HUES64 (cell line): ENCODE data around the gene PTPRS.
"Not testable (repeated sequence)": the region's sequence is repeated elsewhere in the genome, so short reads cannot be mapped to it uniquely, and the experiment has no call there.

ENCODE experiments used
- H3K27ac ChIP-seq: 2 replicates; pipeline ENCODE4 v1.7.0; 2013; ENCODE audit warnings: low read depth, low read length, inconsistent platforms
- H3K27me3 ChIP-seq: 2 replicates; pipeline ENCODE4 v1.6.1; 2013; ENCODE audit warnings: mild to moderate bottlenecking, low read length; ENCODE audit not compliant: insufficient read depth
- H3K36me3 ChIP-seq: 2 replicates; pipeline ENCODE4 v1.6.1; 2013; ENCODE audit warnings: mild to moderate bottlenecking, low read length; ENCODE audit not compliant: insufficient read depth
- H3K4me1 ChIP-seq: 2 replicates; pipeline ENCODE4 v1.6.1; 2013; ENCODE audit warnings: mild to moderate bottlenecking, low read length, moderate library complexity; ENCODE audit not compliant: insufficient read depth
- H3K4me3 ChIP-seq: 2 replicates; pipeline ENCODE4 v1.5.1; 2013; ENCODE audit warnings: mild to moderate bottlenecking, low read length, moderate library complexity
- H3K9ac ChIP-seq: 2 replicates; pipeline ENCODE4 v1.6.1; 2013; ENCODE audit warnings: mild to moderate bottlenecking, low read depth, low read length
- H3K9me3 ChIP-seq: 2 replicates; pipeline ENCODE4 v1.6.1; 2013; ENCODE audit warnings: low read depth, low read length; ENCODE audit not compliant: insufficient read depth
- WGBS: fragments of 150-250, 120-280 bp; methylation state at CpG from one replicate; pipeline ENCODE4 v1.1.7; 2013; ENCODE audit warnings: missing lambda C conversion rate; 5-methylcytosine and 5-hydroxymethylcytosine counted together

The PTPRS gene

DNA sequence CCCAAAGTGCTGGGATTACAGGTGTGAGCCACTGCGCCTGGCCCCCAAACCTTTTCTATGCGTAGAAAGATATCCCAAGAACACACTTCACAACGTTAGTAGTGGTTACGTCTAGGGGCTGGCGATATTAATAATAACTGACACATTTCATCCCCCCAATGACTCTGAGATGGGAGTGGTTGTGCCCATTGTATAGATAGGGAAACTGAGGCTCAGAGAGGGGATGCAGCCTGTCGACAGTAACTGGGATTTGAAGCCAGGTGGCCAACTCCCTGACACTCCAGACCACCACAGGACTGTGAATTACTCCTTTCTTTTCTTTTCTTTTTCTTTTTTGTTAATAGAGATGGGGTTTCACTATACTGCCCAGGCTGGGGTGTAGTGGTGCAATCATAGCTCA, 25.3 kb upstream of the PTPRS start:
- Histone ChIP-seq H3K9ac (no peak overlapping the region), H3K4me3 (no peak overlapping the region), H3K27me3 (no peaks in the 10 kb centered on the region), H3K9me3 (no peaks in the 10 kb centered on the region), H3K36me3 (no peaks in the 10 kb centered on the region), H3K27ac (no peak overlapping the region), H3K4me1 (peaks cover 3% of the 10 kb centered on the region; the same call in 1 of the 2 replicates)
- 98% methylated on average over 5 of the region's 6 CpGs for WGBS

DNA sequence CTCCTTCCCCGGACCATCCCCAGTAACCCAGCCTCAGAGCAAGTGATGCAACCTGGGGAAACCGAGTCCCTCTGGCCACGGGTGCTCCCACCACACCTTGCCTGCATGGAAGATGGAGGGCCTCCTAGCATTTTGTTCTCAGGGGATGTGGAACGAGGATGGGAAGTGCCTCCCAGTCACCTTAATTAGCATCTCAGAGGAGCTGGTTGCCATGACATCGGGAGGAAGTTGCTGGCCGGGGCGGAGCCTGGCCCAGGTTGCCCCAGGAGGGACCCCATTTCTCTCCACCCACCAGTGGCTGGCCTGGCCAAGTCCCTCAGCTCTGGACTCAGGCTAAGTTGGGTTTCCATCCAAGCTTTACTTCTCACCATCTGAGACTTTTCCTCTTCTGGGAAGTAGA, 24.1 kb upstream of the PTPRS start:
- H3K27me3 ChIP-seq, result no peaks in the 10 kb centered on the region
- no peak overlapping the region for H3K9ac ChIP-seq
- no peak overlapping the region for H3K4me3 ChIP-seq
- H3K27ac ChIP-seq, result no peak overlapping the region
- 26% methylated on average over 7 of the region's 7 CpGs for WGBS
- H3K36me3 ChIP-seq, result no peaks in the 10 kb centered on the region
- H3K9me3 ChIP-seq, result no peaks in the 10 kb centered on the region
- H3K4me1 ChIP-seq, result peaks cover 3% of the 10 kb centered on the region; the same call in 1 of the 2 replicates

DNA sequence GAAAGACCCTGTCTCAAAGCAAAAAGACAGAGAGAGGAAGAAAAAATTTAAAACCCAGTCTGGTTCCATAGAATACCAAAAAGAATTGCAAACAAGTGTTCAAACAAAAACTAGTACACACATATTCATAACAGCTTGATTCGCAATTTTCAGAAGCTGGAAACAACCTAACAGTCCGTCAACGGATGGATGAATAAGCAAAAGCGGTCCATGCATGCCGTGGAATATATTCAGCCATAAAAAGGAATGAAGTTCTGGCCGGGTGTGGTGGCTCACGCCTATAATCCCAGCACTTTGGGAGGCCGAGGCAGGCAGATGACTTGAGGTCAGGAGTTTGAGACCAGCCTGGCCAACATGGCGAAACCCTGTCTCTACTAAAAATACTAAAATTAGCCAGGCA, 21.2 kb upstream of the PTPRS start:
- not testable (repeated sequence) for H3K36me3 ChIP-seq, H3K27ac ChIP-seq, H3K4me3 ChIP-seq, H3K4me1 ChIP-seq, H3K9ac ChIP-seq, H3K9me3 ChIP-seq, H3K27me3 ChIP-seq
- WGBS, result 94% methylated on average over 9 of the region's 9 CpGs

DNA sequence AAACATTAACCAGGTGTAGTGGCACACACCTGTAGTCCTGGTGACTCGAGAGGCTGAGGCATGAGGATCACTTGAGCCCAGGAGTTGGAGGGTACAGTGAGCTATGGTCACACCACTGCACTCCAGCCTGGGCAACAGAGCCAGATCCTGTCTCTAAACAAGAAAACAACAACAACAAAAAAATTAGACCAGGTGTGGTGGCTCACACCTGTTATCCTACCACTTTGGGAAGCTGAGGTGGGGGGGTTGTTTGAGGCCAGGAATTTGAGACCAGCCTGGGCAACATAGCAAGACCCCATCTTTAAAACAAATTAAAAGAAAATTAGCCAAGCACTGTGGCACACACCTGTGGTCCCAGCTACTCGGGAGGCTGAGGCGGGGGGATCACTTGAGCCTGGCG, 20.8 kb upstream of the PTPRS start:
- peaks cover 3% of the 10 kb centered on the region; the same call in 1 of the 2 replicates for H3K4me1 ChIP-seq
- H3K36me3 ChIP-seq, result no peaks in the 10 kb centered on the region
- no peak overlapping the region for H3K27ac ChIP-seq
- no peak overlapping the region for H3K9ac ChIP-seq
- WGBS, result 93% methylated on average over 3 of the region's 4 CpGs
- no peak overlapping the region for H3K4me3 ChIP-seq
- H3K27me3 ChIP-seq, result no peaks in the 10 kb centered on the region
- H3K9me3 ChIP-seq, result no peaks in the 10 kb centered on the region

DNA sequence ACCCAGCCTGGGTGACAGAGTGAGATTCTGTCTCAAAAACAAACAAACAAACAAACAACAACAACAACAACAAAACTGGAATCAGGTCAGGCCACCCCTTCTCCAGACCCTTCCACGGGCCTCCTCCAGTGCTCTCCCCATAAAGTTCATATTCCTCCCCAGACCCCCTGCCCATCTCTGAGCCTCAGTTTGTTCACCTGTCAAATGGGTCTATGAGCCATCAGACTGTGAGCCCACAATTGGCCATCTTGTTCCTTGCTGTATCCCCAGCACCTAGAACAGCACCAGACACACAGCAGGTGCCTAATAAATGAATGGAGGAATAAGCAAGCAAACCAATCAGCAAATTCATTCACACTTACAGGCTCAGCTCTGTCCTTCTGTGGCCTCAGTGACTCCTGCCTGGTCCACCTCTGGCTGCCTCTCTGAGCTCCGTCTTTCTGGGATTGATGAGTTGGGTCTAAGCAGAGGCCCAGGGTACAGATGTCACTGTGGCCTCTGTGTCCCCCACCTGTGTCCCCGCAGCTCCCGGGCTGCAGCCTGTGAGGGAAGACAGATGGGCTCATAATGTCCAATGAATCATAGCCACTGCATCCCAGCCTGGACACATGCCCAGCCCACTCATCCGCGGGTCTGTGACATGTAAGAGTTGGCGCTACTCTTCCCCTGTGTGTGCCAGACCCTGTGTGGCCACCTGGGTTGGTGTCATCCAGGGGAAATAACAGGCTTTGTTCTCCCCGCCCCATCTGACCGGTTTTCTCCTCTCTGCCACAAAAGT, 19.6 kb upstream of the PTPRS start:
- Histone ChIP-seq H3K4me1 (peaks cover 3% of the 10 kb centered on the region; the same call in 1 of the 2 replicates), H3K9me3 (no peaks in the 10 kb centered on the region)
- whole genome bisulfite sequencing, result 80% methylated on average over 9 of the region's 9 CpGs

DNA sequence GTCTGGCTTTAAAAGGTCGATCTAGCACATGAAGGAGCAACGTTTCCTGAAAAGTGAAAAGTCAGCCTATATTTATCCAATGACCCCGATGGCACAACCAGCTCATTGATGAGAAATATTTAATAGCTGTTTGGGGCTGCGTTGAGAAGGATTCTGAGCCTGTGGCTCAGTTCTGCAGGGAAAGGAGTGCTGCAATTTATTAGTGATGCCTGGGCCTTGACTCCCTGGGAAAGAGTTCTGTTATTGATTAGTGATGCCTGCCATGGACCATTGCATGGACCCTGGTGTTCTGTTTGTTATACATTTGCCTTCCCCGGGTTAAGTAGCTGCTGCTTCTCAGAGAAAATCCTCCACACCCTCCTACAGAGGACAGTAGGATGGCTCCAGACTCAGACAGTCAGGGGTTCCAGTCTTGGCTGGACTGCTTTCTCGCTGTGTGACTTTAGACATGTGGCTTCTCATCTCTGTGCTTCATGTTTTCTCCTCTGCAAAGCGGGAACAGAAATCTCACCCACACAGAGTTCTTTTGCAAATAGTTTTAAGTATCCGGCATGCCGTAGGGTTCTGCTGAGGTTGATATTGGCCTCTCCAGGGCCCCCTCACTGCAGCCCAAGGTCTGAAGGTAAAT, 17.7 kb upstream of the PTPRS start:
- Histone ChIP-seq H3K4me3 (no peak overlapping the region), H3K9me3 (no peaks in the 10 kb centered on the region), H3K4me1 (no peaks in the 10 kb centered on the region), H3K36me3 (no peaks in the 10 kb centered on the region), H3K27ac (no peak overlapping the region), H3K9ac (no peak overlapping the region), H3K27me3 (no peaks in the 10 kb centered on the region)
- 67% methylated on average over 9 of the region's 9 CpGs for WGBS

More for the DNA sequence above, 19.6 kb upstream of the PTPRS start:
- Histone ChIP-seq H3K27me3 (no peaks in the 10 kb centered on the region), H3K36me3 (no peaks in the 10 kb centered on the region), H3K4me3 (no peak overlapping the region), H3K9ac (no peak overlapping the region), H3K27ac (no peak overlapping the region)

DNA sequence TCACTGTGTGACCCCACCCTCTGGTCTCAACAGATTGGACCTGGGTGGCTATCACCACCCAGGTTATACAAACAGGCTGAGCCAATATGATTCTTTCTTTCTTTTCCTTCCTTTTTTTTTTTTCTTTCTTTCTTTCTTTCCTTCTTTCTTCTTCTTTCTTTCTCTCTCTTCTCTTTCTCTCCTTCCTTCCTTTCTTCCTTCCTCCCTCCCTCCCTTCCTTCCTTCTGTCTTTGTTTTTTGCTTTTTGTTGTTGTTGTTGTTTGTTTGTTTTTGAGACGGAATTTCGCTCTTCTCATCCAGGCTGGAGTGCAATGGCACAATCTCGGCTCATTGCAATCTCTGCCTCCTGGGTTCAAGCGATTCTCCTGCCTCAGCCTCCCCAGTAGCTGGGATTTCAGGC, 17.0 kb upstream of the PTPRS start:
- Histone ChIP-seq H3K27me3 (no peaks in the 10 kb centered on the region), H3K27ac (no peak overlapping the region), H3K4me3 (no peak overlapping the region), H3K9ac (no peak overlapping the region), H3K9me3 (no peaks in the 10 kb centered on the region), H3K36me3 (no peaks in the 10 kb centered on the region), H3K4me1 (no peaks in the 10 kb centered on the region)
- 82% methylated on average over 4 of the region's 4 CpGs for WGBS

DNA sequence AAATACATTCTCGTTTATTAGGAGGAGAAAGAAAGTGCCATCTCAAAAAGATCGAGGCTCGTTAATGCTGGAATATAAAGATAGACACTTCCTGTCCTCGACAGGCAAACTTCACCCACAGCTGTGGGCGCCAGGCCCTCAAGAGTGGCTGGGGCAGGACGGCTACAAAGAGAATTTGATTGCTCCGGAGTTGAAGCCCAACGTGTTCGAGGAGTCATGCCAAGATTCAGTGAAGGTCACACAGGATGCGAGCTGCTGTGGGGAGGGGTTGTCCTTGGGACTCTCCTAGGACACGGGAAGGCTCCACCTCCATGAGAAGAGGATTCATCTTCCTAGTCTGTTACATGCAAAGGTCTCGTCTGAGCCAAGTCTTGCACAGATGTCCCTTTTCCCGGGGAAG, 16.3 kb upstream of the PTPRS start:
- H3K27ac ChIP-seq, result no peak overlapping the region
- no peak overlapping the region for H3K4me3 ChIP-seq
- no peaks in the 10 kb centered on the region for H3K27me3 ChIP-seq
- 73% methylated on average over 13 of the region's 13 CpGs for WGBS
- H3K36me3 ChIP-seq, result no peaks in the 10 kb centered on the region
- H3K9me3 ChIP-seq, result no peaks in the 10 kb centered on the region
- H3K4me1 ChIP-seq, result no peaks in the 10 kb centered on the region
- H3K9ac ChIP-seq, result no peak overlapping the region

DNA sequence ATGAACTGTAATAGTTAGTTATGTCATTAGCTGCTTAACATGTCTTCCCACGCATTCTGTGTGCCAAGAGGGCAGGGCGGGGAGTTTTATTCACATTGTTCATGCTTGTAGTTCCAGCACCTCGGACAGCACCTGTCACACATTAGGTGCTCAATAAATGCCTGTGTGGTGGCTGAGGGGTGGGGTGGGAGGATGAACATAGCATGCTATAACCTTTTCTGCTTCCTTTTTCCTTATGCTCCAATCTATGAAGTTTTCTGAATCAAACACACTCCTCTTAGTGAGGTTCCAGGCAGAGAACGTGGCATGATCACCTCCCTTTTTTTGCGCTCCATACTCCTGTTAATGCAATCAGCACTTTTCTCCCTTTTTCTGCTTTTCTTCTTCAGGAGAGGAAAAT, 15.8 kb upstream of the PTPRS start:
- no peak overlapping the region for H3K4me3 ChIP-seq
- WGBS, result 79% methylated on average over 5 of the region's 5 CpGs
- no peak overlapping the region for H3K9ac ChIP-seq
- no peaks in the 10 kb centered on the region for H3K36me3 ChIP-seq
- no peak overlapping the region for H3K27ac ChIP-seq
- H3K9me3 ChIP-seq, result no peaks in the 10 kb centered on the region
- no peaks in the 10 kb centered on the region for H3K27me3 ChIP-seq
- no peaks in the 10 kb centered on the region for H3K4me1 ChIP-seq

DNA sequence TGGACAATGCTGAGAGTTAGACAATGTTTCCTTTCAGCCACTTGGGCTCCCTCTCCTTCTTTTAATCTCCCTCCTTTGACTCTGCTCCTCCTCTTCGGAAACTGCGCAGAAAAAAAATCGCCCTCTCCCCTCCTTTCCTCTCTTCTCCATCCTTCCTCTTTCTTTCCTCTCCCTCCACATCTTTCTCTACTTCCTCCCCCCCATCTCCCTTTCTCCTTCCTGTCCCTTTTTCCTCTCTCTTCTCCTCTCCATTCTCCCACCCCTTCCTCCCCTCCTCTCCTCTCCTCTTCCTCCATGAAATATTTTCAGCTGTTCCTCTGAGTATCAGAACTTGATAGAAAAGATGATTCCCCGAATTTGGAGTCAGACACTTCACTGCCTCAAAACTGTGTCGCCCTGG, 15.1 kb upstream of the PTPRS start:
- no peaks in the 10 kb centered on the region for H3K4me1 ChIP-seq
- H3K27me3 ChIP-seq, result no peaks in the 10 kb centered on the region
- H3K4me3 ChIP-seq, result no peak overlapping the region
- WGBS, result 75% methylated on average over 5 of the region's 5 CpGs
- no peaks in the 10 kb centered on the region for H3K9me3 ChIP-seq
- H3K27ac ChIP-seq, result no peak overlapping the region
- H3K9ac ChIP-seq, result no peak overlapping the region
- H3K36me3 ChIP-seq, result no peaks in the 10 kb centered on the region

DNA sequence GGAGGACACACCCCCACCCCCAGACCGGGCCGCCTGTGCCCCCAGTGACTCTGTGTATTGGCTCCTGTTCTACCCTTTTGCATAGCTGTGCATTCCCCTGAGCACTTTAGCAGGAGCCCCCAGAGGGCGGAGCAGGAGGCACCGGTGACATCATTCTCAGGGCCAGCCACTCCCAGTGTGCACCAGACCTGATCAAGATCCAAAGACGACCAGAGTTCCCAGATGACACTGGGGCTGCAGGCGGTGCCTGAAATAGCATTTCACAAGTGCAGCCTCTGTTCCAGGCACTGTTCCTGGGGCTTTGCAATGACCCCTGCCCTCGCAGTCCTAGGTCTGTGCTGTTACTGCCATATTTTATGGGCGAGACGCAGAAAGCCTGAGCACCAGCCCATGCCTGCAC, 14.5 kb upstream of the PTPRS start:
- 59% methylated on average over 9 of the region's 9 CpGs for WGBS
- no peaks in the 10 kb centered on the region for H3K9me3 ChIP-seq
- H3K36me3 ChIP-seq, result no peaks in the 10 kb centered on the region
- no peaks in the 10 kb centered on the region for H3K27me3 ChIP-seq
- H3K9ac ChIP-seq, result no peak overlapping the region
- H3K4me3 ChIP-seq, result no peak overlapping the region
- no peaks in the 10 kb centered on the region for H3K4me1 ChIP-seq
- H3K27ac ChIP-seq, result no peak overlapping the region
